ENCODE data around the gene PCNT. TPM values are rescaled to one million over a fixed set of nuclear protein-coding genes. Genes with fewer than 3 reads are reported as not detected.

Gene PCNT
- polyA plus RNA-seq, 1 experiment, result 8.5 TPM

DNA sequence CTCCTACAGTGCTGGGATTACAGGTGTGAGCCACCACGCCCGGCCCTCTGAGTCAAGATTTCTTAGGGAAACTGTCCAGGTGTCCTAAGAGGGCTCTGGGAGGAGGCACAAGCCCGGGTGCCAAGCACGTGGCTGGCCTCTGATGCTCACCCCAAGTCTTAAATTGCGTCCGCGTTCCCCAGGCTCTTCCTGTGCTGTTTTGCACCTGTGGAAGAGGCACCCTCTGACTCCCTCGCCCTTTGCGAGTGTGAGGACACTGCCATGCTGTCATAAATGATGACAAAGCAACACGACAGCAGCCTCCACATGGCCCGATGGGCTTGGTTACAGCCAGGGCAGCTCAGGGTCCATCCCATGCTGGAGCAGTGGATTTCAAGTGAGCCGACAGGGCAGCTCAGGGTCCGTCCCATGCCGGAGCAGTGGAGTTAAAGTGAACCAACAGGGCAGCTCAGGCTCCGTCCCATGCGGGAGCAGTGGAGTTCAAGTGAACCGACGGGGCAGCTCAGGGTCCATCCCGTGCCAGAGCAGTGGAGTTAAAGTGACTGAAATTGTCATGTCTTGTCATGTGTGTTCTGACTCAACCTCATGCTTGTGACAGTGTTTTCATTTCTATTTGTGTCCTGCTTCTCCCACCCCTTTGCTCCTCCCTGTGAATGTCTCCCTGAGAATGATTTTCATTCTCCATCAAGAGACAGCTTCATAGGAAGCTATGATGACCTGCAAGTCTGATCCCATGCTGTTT is 33.9 kb downstream of the PCNT start:
- CTCF ChIA-PET, result no interaction called here
- Histone ChIP-seq H3K4me3 (ENCODE audit: low read depth, low read length) (no peak overlapping the region), H3K27ac (ENCODE audit: low read depth, low read length) (no peak overlapping the region), H3K9me3 (ENCODE audit: control insufficient read depth, insufficient read depth, low read length) (no peaks in the 10 kb centered on the region; the same call in 1 of the 2 replicates), H3K27me3 (ENCODE audit: control insufficient read depth, insufficient read depth, low read length) (no peaks in the 10 kb centered on the region)
- POLR2A ChIA-PET, result no interaction called here
- TF ChIP-seq, protein P1, sequence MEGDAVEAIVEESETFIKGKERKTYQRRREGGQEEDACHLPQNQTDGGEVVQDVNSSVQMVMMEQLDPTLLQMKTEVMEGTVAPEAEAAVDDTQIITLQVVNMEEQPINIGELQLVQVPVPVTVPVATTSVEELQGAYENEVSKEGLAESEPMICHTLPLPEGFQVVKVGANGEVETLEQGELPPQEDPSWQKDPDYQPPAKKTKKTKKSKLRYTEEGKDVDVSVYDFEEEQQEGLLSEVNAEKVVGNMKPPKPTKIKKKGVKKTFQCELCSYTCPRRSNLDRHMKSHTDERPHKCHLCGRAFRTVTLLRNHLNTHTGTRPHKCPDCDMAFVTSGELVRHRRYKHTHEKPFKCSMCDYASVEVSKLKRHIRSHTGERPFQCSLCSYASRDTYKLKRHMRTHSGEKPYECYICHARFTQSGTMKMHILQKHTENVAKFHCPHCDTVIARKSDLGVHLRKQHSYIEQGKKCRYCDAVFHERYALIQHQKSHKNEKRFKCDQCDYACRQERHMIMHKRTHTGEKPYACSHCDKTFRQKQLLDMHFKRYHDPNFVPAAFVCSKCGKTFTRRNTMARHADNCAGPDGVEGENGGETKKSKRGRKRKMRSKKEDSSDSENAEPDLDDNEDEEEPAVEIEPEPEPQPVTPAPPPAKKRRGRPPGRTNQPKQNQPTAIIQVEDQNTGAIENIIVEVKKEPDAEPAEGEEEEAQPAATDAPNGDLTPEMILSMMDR (IDR thresholded peaks at IDR 0.05; ENCODE audit: low read depth, low read length), result no peak
- DNase-seq (ENCODE audit: low read depth, low spot score), result no peak

DNA sequence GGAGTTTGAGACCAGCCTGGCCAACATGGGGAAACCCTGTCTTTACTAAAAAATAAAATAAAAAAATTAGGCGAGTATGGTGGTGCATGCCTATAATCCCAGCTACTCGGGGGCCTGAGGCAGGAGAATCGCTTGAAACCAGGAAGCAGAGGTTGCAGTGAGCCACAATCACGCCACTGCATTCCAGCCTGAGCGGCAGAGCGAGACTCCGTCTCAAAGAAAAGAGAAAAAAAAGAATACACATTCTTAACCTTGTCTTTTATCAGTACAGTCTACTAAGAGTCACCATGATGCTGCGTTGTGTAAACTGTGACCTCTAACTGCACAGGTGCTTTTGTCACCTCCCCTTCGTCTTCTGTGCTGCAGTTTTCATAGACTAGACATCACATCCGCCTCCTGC is 37.2 kb downstream of the PCNT start:
- ChIA-PET CTCF (no interaction called here), POLR2A (no interaction called here)
- TF ChIP-seq, protein P1 (IDR thresholded peaks at IDR 0.05; ENCODE audit: low read depth, low read length), result no peak

DNA sequence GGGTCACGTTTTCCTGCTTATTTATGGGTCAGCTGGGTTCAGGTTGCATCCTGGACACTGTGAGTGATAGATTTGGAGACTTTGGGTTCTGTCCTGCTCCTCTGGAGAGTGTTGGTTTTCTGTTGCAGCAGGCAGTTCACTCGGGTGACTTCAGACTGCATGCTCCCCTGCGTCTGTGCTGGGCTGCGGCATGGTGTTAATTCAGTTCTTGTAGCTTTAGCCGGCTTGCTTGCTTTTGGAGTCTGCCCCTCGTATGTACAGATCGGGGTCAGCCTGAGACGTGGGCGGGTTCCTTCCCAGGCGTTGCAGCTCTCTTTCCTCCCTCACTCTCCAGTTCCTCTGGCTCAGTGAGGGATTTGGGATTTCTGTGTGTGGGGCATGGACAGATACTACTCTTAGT is 38.0 kb downstream of the PCNT start:
- Histone ChIP-seq H3K27me3 (ENCODE audit: control insufficient read depth, insufficient read depth, low read length) (no peaks in the 10 kb centered on the region), H3K9me3 (ENCODE audit: control insufficient read depth, insufficient read depth, low read length) (peaks cover 3% of the 10 kb centered on the region; the same call in 1 of the 2 replicates), H3K27ac (ENCODE audit: low read depth, low read length) (no peak overlapping the region), H3K4me3 (ENCODE audit: low read depth, low read length) (no peak overlapping the region)
- CTCF ChIA-PET, result no interaction called here
- POLR2A ChIA-PET, result no interaction called here
- TF ChIP-seq, protein P1 (IDR thresholded peaks at IDR 0.05; ENCODE audit: low read depth, low read length), result no peak
- DNase-seq (ENCODE audit: low read depth, low spot score), result no peak

More for the DNA sequence above, 37.2 kb downstream of the PCNT start:
- Histone ChIP-seq H3K27ac (ENCODE audit: low read depth, low read length) (no peak overlapping the region), H3K27me3 (ENCODE audit: control insufficient read depth, insufficient read depth, low read length) (no peaks in the 10 kb centered on the region), H3K4me3 (ENCODE audit: low read depth, low read length) (no peak overlapping the region), H3K9me3 (ENCODE audit: control insufficient read depth, insufficient read depth, low read length) (peaks cover 3% of the 10 kb centered on the region; the same call in 1 of the 2 replicates)
- no peak for DNase-seq (ENCODE audit: low read depth, low spot score)

DNA sequence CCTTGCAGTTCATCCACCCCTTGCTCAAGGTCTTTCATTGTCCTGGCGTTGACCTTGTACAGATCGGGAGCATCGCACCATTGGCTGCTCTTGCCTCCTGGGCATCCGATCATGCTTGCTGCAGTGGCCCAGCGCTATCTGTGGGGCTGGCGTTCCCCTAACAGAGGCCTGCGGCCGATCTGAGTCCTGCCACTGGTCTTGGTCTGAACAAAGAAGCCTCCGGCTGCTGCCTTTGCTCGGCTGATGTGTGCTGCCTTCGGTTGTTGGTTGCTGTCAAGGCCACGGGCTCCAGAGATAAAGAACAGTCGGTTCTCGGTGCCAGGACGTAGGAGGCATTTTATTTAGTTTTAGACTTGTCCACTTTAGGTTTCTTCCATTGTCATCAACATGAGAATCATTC is 39.0 kb downstream of the PCNT start:
- TF ChIP-seq, protein P1 (IDR thresholded peaks at IDR 0.05; ENCODE audit: low read depth, low read length), result no peak
- no peak for DNase-seq (ENCODE audit: low read depth, low spot score)
- no peak overlapping the region for H3K27ac ChIP-seq (ENCODE audit: low read depth, low read length)
- no peak overlapping the region for H3K4me3 ChIP-seq (ENCODE audit: low read depth, low read length)
- CTCF ChIA-PET, result no interaction called here
- H3K9me3 ChIP-seq (ENCODE audit: control insufficient read depth, insufficient read depth, low read length), result peaks cover 3% of the 10 kb centered on the region; the same call in 1 of the 2 replicates
- POLR2A ChIA-PET, result no interaction called here
- no peaks in the 10 kb centered on the region for H3K27me3 ChIP-seq (ENCODE audit: control insufficient read depth, insufficient read depth, low read length)

DNA sequence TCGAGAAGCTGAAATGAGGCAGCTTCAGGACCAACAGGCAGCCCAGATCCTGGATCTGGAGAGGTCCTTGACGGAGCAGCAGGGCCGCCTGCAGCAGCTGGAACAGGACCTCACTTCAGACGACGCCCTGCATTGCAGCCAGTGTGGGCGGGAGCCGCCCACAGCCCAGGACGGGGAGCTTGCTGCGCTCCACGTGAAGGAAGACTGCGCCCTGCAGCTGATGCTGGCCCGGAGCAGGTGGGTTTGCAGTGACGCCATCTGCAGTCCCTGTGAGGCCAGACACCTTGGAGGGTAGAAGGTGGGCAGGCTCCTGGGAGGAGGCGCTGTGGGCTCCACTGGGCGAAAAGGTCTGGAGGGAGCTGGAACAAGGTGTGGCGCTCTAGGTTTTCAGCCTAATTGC is 39.7 kb downstream of the PCNT start:
- no peak for DNase-seq (ENCODE audit: low read depth, low spot score)
- Histone ChIP-seq H3K27me3 (ENCODE audit: control insufficient read depth, insufficient read depth, low read length) (no peaks in the 10 kb centered on the region), H3K27ac (ENCODE audit: low read depth, low read length) (no peak overlapping the region), H3K9me3 (ENCODE audit: control insufficient read depth, insufficient read depth, low read length) (peaks cover 3% of the 10 kb centered on the region; the same call in 1 of the 2 replicates), H3K4me3 (ENCODE audit: low read depth, low read length) (no peak overlapping the region)
- ChIA-PET CTCF (no interaction called here), POLR2A (interaction anchor here (0.6 to 0.7 kb wide), 2 partner anchors 88 to 121 kb away, joined by 5 read pairs; no protein-coding TSS in a partner anchor)
- TF ChIP-seq, protein P1 (IDR thresholded peaks at IDR 0.05; ENCODE audit: low read depth, low read length), result no peak
